ENCODE measurements around the gene DSCAM. TPM values are rescaled to one million over a fixed set of nuclear protein-coding genes. Genes with fewer than 3 reads are reported as not detected.

The DSCAM gene
- total and polyA plus RNA-seq, 4 donors, result 0.02 to 0.25 (median 0.09) TPM

DNA sequence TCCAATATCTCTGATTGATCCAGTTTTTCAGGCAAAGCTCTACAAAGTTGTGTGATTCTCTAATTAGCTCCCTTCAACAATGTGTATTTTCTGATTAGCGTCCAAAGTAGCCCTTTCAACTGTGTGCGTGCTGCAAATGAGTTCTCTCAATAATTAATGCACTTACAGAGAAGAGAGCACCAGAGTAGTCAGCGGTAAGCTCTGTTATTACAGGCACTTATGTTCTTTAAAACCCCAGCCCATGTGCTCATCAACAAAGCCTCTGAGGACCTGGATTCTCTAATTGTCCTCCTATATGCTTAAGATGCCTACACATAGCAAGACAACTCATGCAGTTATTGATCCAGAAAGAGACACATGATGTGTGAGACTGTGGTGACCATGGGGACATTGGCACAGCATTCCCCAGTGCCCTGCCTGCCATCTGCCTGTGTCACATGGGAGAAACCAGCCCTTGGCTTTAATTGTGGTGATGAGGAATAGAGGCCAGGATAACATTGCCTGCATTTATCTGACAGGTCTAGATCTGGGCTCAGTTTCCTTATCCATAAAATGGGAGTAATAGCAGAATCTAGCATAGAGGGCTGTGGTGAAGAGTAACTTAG is 828.0 kb downstream of the DSCAM start:
- H3K27me3 ChIP-seq (ENCODE audit: control insufficient read depth in 3 of 3, insufficient read depth in 3 of 3, low read length in 2 of 3), result no peaks in the 10 kb centered on the region
- 85 to 94% methylated on average over 3 of the region's 3 CpGs for WGBS, 2 donors
- H3K4me1 ChIP-seq (ENCODE audit: control insufficient read depth in 5 of 5, insufficient read depth in 5 of 5, low read length in 5 of 5), result no peaks in the 10 kb centered on the region
- H3K4me3 ChIP-seq, result no peak overlapping the region
- peaks cover 0 to 11% (median 0%) of the 10 kb centered on the region in 4 donors for H3K9me3 ChIP-seq (ENCODE audit: control insufficient read depth in 4 of 4, insufficient read depth in 3 of 4, low read length in 3 of 4)
- ATAC-seq (ENCODE audit: insufficient read depth, low FRiP score), result no peak
- no peak for DNase-seq
- H3K27ac ChIP-seq (ENCODE audit: low read depth in 1 of 2, low read length in 1 of 2), result no peak overlapping the region
- no peaks in the 10 kb centered on the region for H3K36me3 ChIP-seq (ENCODE audit: control insufficient read depth in 4 of 4, insufficient read depth in 4 of 4, low read length in 4 of 4)
- TF ChIP-seq, protein P1, sequence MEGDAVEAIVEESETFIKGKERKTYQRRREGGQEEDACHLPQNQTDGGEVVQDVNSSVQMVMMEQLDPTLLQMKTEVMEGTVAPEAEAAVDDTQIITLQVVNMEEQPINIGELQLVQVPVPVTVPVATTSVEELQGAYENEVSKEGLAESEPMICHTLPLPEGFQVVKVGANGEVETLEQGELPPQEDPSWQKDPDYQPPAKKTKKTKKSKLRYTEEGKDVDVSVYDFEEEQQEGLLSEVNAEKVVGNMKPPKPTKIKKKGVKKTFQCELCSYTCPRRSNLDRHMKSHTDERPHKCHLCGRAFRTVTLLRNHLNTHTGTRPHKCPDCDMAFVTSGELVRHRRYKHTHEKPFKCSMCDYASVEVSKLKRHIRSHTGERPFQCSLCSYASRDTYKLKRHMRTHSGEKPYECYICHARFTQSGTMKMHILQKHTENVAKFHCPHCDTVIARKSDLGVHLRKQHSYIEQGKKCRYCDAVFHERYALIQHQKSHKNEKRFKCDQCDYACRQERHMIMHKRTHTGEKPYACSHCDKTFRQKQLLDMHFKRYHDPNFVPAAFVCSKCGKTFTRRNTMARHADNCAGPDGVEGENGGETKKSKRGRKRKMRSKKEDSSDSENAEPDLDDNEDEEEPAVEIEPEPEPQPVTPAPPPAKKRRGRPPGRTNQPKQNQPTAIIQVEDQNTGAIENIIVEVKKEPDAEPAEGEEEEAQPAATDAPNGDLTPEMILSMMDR (IDR thresholded peaks at IDR 0.05; ENCODE audit: control extremely low read depth, extremely low read depth), result no peak
- H3K9ac ChIP-seq (ENCODE audit: insufficient read depth in 1 of 2, low read length in 2 of 2), result no peak overlapping the region

GRCh38 chr21:40016667-40017066 is 830.3 kb downstream of the DSCAM start:
- ATAC-seq (ENCODE audit: insufficient read depth, low FRiP score), result no peak
- Histone ChIP-seq H3K9ac (ENCODE audit: insufficient read depth in 1 of 2, low read length in 2 of 2) (no peak overlapping the region), H3K36me3 (ENCODE audit: control insufficient read depth in 4 of 4, insufficient read depth in 4 of 4, low read length in 4 of 4) (no peaks in the 10 kb centered on the region), H3K27me3 (ENCODE audit: control insufficient read depth in 3 of 3, insufficient read depth in 3 of 3, low read length in 2 of 3) (no peaks in the 10 kb centered on the region), H3K4me3 (no peak overlapping the region), H3K4me1 (ENCODE audit: control insufficient read depth in 5 of 5, insufficient read depth in 5 of 5, low read length in 5 of 5) (no peaks in the 10 kb centered on the region), H3K9me3 (ENCODE audit: control insufficient read depth in 4 of 4, insufficient read depth in 3 of 4, low read length in 3 of 4) (peaks cover 0 to 13% (median 0%) of the 10 kb centered on the region in 4 donors), H3K27ac (ENCODE audit: low read depth in 1 of 2, low read length in 1 of 2) (no peak overlapping the region)
- TF ChIP-seq, protein P1 (IDR thresholded peaks at IDR 0.05; ENCODE audit: control extremely low read depth, extremely low read depth), result no peak
- DNase-seq, result no peak
- 90 to 91% methylated on average over 8 of the region's 8 CpGs for WGBS, 2 donors

DNA sequence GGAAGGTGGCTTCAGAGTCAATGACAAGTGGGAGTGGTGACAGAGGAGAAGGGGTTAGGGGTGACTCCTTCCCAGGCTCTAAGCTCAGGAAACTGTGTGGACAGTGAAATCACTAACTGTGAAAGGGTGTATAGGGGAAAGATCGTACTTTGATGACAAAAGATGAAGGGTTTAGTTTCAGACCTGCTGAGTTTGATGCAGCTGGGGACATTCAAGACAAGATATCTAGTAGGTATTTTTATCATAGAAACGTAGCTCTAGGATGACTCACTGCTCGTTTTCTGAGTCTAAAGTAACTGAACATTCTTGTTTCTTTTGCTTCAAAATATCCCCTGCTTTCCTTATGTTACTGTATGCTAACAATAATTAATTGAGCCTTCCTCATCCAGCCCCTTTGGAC is 830.7 kb downstream of the DSCAM start:
- H3K27me3 ChIP-seq (ENCODE audit: control insufficient read depth in 3 of 3, insufficient read depth in 3 of 3, low read length in 2 of 3), result no peaks in the 10 kb centered on the region
- H3K4me1 ChIP-seq (ENCODE audit: control insufficient read depth in 5 of 5, insufficient read depth in 5 of 5, low read length in 5 of 5), result no peaks in the 10 kb centered on the region
- peaks cover 0 to 11% (median 0%) of the 10 kb centered on the region in 4 donors for H3K9me3 ChIP-seq (ENCODE audit: control insufficient read depth in 4 of 4, insufficient read depth in 3 of 4, low read length in 3 of 4)
- TF ChIP-seq, protein P1 (IDR thresholded peaks at IDR 0.05; ENCODE audit: control extremely low read depth, extremely low read depth), result no peak
- no peak overlapping the region for H3K27ac ChIP-seq (ENCODE audit: low read depth in 1 of 2, low read length in 1 of 2)
- DNase-seq (no peak), ATAC-seq (ENCODE audit: insufficient read depth, low FRiP score) (no peak)
- H3K9ac ChIP-seq (ENCODE audit: insufficient read depth in 1 of 2, low read length in 2 of 2), result no peak overlapping the region
- no peaks in the 10 kb centered on the region for H3K36me3 ChIP-seq (ENCODE audit: control insufficient read depth in 4 of 4, insufficient read depth in 4 of 4, low read length in 4 of 4)
- 66 to 75% methylated on average over 3 of the region's 3 CpGs for WGBS, 2 donors
- H3K4me3 ChIP-seq, result no peak overlapping the region

- no peak for ATAC-seq (ENCODE audit: insufficient read depth, low FRiP score)
- 77 to 88% methylated on average over 3 of the region's 3 CpGs for WGBS, 2 donors
Measured at GRCh38 chr21:40015818-40016217, 831.1 kb downstream of the DSCAM start.

More at GRCh38 chr21:40015818-40016217, 831.1 kb downstream of the DSCAM start:
- H3K36me3 ChIP-seq (ENCODE audit: control insufficient read depth in 4 of 4, insufficient read depth in 4 of 4, low read length in 4 of 4), result no peaks in the 10 kb centered on the region
- peaks cover 0 to 11% (median 0%) of the 10 kb centered on the region in 4 donors for H3K9me3 ChIP-seq (ENCODE audit: control insufficient read depth in 4 of 4, insufficient read depth in 3 of 4, low read length in 3 of 4)
- no peaks in the 10 kb centered on the region for H3K4me1 ChIP-seq (ENCODE audit: control insufficient read depth in 5 of 5, insufficient read depth in 5 of 5, low read length in 5 of 5)
- TF ChIP-seq, protein P1 (IDR thresholded peaks at IDR 0.05; ENCODE audit: control extremely low read depth, extremely low read depth), result no peak
- no peak overlapping the region for H3K4me3 ChIP-seq
- no peak overlapping the region for H3K9ac ChIP-seq (ENCODE audit: insufficient read depth in 1 of 2, low read length in 2 of 2)
- H3K27me3 ChIP-seq (ENCODE audit: control insufficient read depth in 3 of 3, insufficient read depth in 3 of 3, low read length in 2 of 3), result no peaks in the 10 kb centered on the region
- H3K27ac ChIP-seq (ENCODE audit: low read depth in 1 of 2, low read length in 1 of 2), result no peak overlapping the region
- DNase-seq, result no peak

Measured in lung (tissue), 12 donors.